ENCODE results near the gene CHST1.
A peak's percentile ranks its signal among the peaks of the same experiment; 100 is the strongest.

The CHST1 gene

DNA sequence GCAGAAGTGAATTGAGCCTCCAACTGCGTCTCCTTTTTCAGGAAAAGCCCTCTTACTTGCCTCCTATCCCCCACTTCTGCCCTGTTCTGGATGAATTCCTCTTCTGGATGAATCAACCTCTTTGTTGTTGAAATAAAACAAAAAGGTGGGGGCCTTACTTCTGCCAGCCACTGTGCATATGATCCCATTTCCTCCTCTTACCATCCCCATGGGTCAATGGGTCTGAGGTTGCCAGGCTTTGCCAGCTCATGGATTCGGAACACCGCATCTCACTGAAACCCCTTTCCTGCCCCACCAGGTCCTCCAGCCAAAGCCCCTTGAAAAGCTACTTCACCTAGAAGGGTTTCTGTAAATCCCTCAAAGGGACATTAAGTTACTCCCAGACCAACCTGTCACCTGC lies 3.7 kb upstream of the CHST1 start:
- TF ChIP-seq GATA1 (IDR thresholded peaks at IDR 0.05; ENCODE audit: low read depth, low read length) = no peak
- no peak for TF ChIP-seq POLR2A (IDR thresholded peaks at IDR 0.05; ENCODE audit: low read length)
- no peak for DNase-seq

DNA sequence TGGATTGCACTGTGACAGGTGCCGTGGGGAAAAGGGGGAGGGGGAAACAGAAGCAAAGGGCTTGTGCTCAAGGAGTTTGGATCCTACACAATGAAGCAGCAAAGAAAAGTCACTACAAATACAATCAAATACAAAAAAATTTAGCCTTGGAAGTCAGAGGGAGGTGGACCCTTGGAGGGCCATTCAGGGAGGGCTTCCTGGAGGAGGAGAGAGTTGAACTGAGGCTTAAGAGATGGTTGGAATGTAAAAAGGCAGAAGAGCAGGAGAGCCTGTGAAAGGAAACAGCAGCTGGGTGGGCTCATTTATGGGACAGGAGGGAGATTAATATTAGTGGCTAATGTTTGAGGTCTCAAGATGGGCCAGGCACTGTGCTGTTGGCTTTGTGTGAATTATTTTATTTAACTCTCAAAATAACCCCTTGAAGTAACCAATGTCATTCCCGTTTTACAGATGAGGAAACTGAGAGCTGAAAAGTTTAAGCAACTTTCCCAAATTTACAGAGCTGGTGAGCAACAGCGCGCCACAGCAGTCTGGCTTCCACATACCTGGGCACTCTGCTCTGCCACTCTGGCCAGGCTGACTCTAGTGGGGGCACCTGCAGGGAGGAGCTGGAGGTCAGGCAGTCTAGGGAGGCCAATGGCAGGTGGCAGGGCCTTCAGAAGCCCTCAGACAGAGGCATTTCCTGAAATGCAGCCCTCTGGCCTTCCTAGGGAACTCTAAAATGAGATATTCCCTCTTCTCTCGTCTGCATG lies 2.7 kb upstream of the CHST1 start:
- TF ChIP-seq POLR2A (IDR thresholded peaks at IDR 0.05; ENCODE audit: low read length) (no peak), GATA1 (IDR thresholded peaks at IDR 0.05; ENCODE audit: low read depth, low read length) (no peak)
- no peak for DNase-seq

DNA sequence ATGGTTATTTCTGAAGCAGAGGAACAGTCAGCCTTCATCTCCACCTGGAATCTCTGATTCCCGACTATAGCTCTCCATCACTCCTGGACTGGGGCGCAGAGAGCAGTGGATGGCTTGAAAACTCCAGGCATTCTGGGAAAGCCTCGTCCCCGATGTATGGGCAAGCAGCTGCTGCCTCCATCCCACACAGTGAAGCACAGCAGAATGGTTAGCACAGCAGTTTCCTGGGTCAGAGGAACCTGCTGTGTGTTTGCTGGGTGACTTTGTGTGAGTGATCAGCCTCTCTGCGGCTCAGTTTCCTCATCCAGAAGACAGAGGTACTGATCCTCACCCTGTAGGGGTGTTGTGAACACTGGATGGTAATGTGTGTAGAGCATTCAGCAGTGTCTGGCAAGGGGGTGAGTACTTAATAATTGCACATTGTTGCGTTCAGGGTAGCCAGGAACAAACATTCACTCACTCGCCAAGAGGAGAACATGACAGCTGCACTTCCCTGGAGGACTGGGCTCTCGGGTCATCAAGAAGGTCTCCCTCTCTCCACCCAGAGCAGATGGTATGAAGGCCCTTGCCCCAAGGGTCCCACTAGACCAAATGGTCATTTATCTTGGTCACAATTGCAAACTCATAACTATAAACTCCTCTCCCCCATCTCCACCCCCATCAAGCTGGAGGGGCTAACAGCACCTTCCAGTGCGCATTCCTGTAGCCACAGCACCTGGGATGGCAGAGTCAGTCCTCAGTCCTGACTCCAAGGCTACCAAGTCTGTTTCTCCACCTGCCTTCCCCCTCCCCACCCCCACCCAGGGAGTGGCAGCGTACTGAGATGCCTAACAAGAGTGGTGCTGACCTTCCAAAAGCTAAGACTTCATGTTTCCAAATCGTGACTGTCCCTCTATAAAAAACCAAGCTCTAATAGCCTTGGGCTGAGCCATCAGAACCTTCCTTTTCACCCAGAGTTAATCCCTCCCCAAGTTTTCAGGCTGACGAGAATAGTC lies 1.5 kb upstream of the CHST1 start:
- DNase-seq = no peak
- no peak for TF ChIP-seq POLR2A (IDR thresholded peaks at IDR 0.05; ENCODE audit: low read length)
- TF ChIP-seq GATA1 (IDR thresholded peaks at IDR 0.05; ENCODE audit: low read depth, low read length) = no peak

DNA sequence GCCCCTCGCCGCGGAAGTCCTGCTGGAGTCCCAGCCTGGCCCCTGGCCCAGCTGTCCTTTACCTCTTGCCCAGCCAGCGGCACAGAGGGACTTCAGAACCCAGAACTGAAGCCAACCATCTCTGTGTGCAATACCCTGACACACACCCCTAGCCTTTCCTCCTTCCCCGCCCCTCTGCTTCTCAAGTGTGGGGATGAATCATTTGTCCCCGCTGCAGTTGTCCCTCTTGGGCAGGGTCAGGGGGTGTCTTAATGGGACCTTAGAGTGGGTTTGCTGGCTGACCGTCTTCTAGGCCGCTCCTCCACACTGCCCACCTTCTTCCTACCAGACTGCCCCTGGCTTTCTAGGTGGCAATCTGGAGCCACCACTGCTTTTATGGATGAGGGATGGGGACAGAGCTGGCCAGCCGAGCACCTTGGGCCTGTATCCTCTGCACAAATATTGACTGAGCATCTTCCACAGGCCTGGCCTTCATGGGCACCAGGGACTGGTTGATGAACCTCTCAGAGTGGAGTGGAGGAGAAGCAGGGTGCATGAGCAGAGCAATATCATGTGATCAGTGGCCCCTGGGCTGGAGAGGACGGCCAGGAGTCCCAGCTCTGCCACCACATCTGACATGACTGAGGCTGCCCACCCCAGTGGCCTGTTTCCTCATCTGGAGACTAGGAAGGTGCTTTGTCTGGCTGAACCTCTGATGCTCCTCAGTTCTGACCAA lies 668 bp upstream of the CHST1 start:
- TF ChIP-seq POLR2A (IDR thresholded peaks at IDR 0.05; ENCODE audit: low read length) = no peak
- TF ChIP-seq GATA1 (IDR thresholded peaks at IDR 0.05; ENCODE audit: low read depth, low read length) = no peak
- DNase-seq = no peak

DNA sequence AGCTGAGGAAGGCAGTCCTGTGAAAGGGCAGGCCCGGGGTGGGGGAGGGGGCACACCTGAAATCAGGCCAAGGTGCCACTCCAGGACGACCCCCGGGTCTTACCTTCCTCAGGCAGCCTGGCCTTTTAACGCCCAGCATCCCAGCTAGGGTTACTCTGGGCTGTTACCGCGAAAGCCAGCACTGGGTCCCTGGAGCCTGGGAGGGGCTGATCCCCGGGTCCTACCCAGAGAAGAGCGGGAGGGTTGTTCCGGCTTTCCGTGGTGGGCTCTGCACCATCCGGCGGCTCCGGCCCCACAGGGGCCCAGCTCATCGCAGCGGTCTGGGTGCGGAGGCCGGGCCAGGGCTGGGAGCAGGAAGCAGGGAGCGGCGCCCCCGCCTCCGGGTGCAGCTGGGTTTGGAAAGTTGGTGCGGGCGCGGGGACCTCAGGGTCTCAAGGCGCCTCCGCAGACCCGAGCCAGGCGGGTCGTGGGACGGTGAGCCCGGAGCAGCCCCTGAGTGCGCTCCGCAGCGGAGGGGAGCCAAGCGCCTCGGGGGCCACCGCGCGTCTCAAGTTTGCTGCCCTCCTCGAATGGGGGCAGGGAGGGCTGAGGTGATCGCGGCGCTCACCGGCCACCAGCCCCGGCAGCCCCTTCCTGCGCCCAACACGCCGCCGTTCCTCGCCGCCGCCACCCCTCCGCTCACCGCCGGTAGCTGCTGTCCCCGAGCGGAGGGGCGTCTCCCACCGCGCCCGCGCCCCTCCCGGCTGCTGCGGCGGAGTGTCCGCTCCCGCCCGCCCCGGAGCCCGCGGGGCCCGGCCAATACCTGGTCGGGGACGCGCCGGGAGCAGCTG lies 831 bp downstream of the CHST1 start:
- DNase-seq = no peak
- TF ChIP-seq POLR2A (IDR thresholded peaks at IDR 0.05; ENCODE audit: low read length) = no peak
- no peak for TF ChIP-seq GATA1 (IDR thresholded peaks at IDR 0.05; ENCODE audit: low read depth, low read length)

DNA sequence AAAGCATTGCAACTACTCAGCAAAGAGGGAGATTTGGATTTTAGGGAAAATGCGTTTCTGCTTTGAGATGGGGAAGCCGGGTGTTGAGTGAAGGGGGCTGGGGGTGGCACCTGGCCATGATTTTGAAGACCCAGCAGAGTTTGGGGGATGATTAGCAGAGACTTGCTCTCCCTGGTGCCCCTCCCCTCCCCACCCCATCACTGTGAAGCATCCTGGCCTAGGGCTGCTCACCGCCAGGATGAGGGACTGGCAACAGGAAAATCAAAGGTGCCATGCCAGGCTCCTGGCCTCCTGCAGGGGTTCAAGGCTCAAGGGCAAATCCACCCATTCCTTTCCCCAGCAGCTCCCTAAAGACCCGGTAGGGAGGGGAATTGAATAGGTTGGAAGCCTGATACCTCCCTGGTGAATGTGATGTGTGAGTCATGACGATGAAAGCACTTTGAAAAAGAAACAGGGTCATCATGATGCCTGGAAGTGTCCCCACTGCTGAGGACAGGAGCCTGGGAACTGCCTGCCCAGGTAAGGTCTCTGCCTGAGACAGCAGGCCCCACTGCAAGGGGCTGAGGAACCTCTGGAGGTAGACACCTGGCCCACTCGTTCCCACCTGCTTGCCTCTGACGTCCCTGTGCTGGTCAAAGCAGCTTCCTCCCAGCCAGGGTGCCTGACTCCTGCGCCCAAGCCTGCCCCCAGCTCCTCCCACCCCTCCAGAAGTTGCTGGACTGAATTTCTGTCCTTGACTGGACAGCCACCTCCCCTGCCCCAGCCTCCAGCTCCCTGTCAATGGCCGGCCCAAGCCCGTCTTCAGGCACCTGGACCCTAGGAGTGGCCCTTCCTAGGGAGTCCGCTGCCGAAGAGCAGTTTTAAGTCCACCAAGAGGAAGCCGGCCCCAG lies 1.7 kb downstream of the CHST1 start:
- DNase-seq = no peak
- TF ChIP-seq POLR2A (IDR thresholded peaks at IDR 0.05; ENCODE audit: low read length) (no peak), GATA1 (IDR thresholded peaks at IDR 0.05; ENCODE audit: low read depth, low read length) (no peak)

DNA sequence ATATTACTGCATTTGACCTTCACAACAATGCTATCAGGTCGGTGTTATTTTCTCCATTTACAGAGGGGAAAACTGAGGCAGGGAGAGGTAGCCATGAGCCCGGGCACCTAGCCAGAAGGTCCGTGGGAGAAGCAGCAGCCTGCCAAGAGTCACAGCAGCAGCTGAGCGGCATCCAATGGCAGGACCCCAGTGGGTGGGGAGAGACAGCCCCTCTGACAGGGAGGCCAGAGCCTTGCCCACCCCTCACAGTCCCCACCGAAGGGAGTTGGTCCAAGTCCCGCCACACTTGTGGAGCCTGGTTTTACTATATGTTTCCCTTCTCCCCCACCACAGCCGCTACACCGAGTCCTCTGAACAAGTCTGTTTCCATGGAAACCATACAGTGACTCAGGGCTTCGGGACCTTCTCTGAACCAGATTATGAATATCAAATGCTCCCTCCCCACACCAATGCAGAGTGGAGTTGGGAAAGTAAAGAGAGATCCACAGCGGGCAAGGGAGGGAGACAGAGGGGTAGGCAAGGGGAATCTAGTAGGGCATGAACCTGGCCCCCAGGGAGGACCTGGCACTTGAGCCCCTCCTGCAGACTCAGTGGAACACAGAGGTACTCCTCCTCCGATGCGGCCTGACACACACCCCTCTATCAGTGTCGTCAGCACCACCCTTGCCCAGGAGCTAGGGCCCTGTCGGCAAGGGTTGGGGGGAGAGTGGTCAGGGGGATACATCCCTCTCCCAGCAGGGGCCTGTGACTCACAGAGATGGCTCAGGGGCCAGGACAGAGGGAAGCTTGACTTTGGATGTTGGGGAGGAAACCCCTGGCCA lies 2.5 kb downstream of the CHST1 start:
- DNase-seq = peak; percentile 33 to 35
- TF ChIP-seq GATA1 (IDR thresholded peaks at IDR 0.05; ENCODE audit: low read depth, low read length) (no peak), POLR2A (IDR thresholded peaks at IDR 0.05; ENCODE audit: low read length) (no peak)

DNA sequence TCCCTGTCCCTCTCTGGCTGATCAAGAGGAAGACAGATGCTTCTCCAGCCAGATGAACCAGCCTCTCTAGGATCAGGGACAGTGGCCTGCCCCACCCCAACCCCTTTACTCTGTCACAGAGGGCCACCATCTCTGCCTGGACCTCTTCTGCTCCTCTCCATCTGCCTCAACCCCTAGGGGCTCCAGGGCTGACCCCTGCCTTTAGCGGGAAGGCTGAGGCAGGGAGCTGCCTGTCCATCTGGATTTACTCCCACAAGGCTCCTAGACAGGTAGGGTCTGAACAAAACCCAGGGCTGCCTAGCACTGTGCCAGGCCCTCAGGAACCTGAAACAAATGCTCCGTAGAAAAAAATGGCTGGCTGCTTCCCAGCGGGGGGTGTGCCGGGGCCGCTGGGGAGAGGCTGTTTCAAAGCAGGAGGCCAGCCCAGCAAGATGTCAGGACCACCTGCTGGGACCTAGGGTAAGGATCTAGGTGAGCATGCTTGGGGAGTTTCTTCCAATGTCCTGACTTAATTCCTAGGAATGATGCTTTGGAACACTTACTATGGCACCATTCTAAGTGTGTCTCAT lies 3.2 kb downstream of the CHST1 start:
- DNase-seq = no peak
- TF ChIP-seq POLR2A (IDR thresholded peaks at IDR 0.05; ENCODE audit: low read length) (no peak), GATA1 (IDR thresholded peaks at IDR 0.05; ENCODE audit: low read depth, low read length) (no peak)

DNA sequence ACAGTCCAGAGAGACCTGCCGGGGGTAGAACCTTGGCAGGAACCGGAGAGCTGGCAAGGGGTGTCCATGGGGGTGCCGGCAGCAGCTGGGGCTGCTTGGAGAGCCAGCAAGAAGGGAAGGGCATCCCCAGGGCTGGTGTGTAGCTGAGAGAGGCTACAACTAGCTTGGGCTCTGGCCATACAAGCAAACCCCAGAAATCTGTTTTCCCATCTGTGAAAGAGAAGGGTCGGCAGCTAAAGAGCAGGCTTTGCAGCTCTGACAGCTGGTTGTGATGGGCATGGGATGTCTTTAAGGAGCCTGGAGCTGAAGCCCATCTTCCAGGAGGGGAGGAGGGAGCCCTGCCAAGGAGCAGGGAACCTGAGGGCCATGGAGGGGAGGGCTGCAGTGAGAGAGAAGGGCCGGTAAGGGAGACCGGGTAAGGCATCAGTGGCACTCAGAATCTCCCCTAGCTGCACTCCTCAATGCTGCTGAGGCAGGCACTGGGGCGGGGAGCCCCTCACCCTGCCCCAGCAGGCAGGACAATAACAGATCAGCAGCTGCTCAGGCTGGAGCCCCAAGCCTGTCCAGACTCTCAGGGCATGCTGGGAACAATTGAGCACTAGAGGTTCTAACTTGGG lies 3.9 kb downstream of the CHST1 start:
- no peak for DNase-seq
- TF ChIP-seq GATA1 (IDR thresholded peaks at IDR 0.05; ENCODE audit: low read depth, low read length) (no peak), POLR2A (IDR thresholded peaks at IDR 0.05; ENCODE audit: low read length) (no peak)

DNA sequence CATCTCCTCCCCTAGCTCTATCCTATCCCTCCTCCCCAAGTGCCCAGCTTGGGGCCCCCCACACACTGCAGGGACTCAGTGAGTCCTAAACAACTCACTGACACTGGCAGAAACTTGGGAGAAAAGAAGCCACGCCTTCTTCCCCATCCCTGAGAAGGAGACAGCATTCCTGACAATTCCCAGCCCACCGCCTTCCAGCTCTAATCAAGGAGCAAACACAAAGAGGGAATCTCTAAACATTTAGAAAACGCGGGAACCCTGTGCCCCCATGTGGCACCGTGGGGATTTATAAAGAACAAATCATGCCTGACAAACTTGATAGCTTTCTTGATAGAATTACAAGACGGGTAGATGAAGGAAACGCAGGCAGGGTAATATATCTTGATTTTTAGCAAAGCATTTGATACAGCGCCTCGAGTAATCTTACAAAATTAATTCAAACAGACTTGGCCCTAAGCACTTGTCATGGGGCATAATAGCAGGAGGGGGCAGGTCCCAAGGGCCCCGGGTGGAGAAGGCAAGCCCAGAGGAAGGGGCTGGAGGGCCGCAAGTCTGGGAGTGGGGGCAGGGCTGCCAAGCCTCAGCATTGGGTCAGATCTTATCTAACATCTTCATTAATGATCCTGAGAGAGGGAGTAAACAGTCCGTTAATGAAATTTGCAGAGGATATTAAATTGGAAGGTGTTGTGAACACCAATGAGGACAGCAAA lies 4.5 kb downstream of the CHST1 start:
- DNase-seq = no peak

More for the DNA sequence above, 4.5 kb downstream of the CHST1 start:
- TF ChIP-seq GATA1 (IDR thresholded peaks at IDR 0.05; ENCODE audit: low read depth, low read length) = no peak
- no peak for TF ChIP-seq POLR2A (IDR thresholded peaks at IDR 0.05; ENCODE audit: low read length)

All from erythroblast (primary cell).